ENCODE results near the gene TLK2. TPM values are rescaled to one million over a fixed set of nuclear protein-coding genes. Genes with fewer than 3 reads are reported as not detected.

TLK2 gene
- total RNA-seq, 4 donors from 2014 or later = 30.3 to 66.0 (median 38.7) TPM

DNA sequence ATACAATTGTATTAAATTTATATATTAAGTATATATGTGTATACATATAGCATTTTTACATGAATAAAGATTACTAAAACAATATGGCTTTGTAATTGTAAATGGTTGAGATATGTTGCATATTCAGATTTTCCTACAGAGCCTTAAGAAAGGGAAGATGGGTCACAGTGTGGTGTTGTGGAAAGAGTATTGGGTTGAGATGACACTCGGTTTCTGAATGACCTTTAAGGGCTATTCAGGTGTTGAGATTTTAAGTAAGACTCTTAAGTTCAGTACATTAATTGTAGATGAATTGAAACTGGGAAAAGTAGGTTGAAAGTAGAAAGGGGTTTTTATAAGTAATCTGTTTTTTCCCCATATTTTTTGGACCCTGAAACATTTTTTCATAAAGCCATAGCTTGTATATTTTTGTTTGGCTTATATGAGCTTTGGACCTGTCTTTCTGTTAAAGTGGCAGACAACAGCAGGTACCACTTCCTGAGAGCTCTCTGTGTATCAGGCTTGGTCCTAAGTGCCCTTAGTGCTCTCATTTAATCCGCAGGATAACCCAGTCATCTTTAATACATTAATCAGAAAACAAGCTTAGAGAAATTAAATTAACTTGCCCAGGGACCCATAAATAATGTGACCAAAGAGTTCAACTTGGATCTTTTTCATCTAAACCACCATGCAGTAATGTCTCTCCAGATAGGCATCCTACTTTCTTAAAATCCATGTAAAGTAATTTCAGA lies 100.3 kb downstream of the TLK2 start:
- H3K36me3 ChIP-seq = peaks cover 0 to 67% (median 8%) of the 10 kb centered on the region in 3 donors
- H3K27me3 ChIP-seq = no peaks in the 10 kb centered on the region
- no peak overlapping the region for H3K27ac ChIP-seq
- no peak for DNase-seq (ENCODE audit: low spot score in 2 of 2)
- no peak for TF ChIP-seq EP300 (IDR thresholded peaks at IDR 0.05)
- TF ChIP-seq, protein P1, sequence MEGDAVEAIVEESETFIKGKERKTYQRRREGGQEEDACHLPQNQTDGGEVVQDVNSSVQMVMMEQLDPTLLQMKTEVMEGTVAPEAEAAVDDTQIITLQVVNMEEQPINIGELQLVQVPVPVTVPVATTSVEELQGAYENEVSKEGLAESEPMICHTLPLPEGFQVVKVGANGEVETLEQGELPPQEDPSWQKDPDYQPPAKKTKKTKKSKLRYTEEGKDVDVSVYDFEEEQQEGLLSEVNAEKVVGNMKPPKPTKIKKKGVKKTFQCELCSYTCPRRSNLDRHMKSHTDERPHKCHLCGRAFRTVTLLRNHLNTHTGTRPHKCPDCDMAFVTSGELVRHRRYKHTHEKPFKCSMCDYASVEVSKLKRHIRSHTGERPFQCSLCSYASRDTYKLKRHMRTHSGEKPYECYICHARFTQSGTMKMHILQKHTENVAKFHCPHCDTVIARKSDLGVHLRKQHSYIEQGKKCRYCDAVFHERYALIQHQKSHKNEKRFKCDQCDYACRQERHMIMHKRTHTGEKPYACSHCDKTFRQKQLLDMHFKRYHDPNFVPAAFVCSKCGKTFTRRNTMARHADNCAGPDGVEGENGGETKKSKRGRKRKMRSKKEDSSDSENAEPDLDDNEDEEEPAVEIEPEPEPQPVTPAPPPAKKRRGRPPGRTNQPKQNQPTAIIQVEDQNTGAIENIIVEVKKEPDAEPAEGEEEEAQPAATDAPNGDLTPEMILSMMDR (IDR thresholded peaks at IDR 0.05) = no peak
- no peak for TF ChIP-seq POLR2A (IDR thresholded peaks at IDR 0.05)
- H3K9me3 ChIP-seq = no peaks in the 10 kb centered on the region
- no peaks in the 10 kb centered on the region for H3K4me1 ChIP-seq
- WGBS, 2 donors = 82 to 89% methylated on average over 2 of the region's 2 CpGs
- H3K4me3 ChIP-seq = no peak overlapping the region

GRCh38 chr17:62580947-62581346 lies 102.3 kb downstream of the TLK2 start:
- 86 to 91% methylated on average over 2 of the region's 2 CpGs for WGBS, 2 donors
- peaks cover 0 to 72% (median 3%) of the 10 kb centered on the region in 3 donors for H3K36me3 ChIP-seq
- H3K9me3 ChIP-seq = no peaks in the 10 kb centered on the region
- no peaks in the 10 kb centered on the region for H3K4me1 ChIP-seq
- H3K27ac ChIP-seq = no peak overlapping the region
- DNase-seq (ENCODE audit: low spot score in 2 of 2) = no peak
- H3K27me3 ChIP-seq = no peaks in the 10 kb centered on the region
- no peak overlapping the region for H3K4me3 ChIP-seq
- no peak for TF ChIP-seq POLR2A (IDR thresholded peaks at IDR 0.05)
- TF ChIP-seq, protein P1 (IDR thresholded peaks at IDR 0.05) = no peak
- no peak for TF ChIP-seq EP300 (IDR thresholded peaks at IDR 0.05)

- H3K4me3 ChIP-seq = no peak overlapping the region
- WGBS, 2 donors = 57 to 74% methylated on average over 1 of the region's 1 CpG
- no peak for TF ChIP-seq EP300 (IDR thresholded peaks at IDR 0.05)
- TF ChIP-seq, protein P1 (IDR thresholded peaks at IDR 0.05) = no peak
- no peak for TF ChIP-seq POLR2A (IDR thresholded peaks at IDR 0.05)
- H3K9me3 ChIP-seq = no peaks in the 10 kb centered on the region
- H3K27me3 ChIP-seq = no peaks in the 10 kb centered on the region
- no peak overlapping the region for H3K27ac ChIP-seq
- DNase-seq (ENCODE audit: low spot score in 2 of 2) = no peak
- H3K4me1 ChIP-seq = no peaks in the 10 kb centered on the region
- H3K36me3 ChIP-seq = peaks cover 0 to 72% (median 3%) of the 10 kb centered on the region in 3 donors
These were observed 103.1 kb downstream of the TLK2 start for GRCh38 chr17:62581764-62582163.

DNA sequence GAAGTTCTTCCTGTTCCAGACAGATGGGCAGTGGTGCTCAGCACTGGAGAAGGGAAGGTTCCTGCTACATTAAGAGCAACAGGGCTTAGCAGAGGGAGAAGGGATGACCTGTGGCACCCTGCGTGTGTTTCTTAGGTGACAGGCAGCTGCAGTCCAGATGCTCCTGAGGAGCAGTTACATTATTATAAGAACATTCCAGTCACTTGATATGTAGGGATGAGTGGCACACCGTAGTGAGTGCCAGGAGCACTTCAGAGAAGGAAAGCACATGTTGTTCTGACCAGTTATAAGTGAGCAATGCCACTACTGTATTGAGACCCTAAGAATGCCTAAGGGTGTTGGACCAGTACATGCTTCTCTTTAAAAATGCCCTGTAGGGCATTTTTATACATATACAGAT lies 108.9 kb downstream of the TLK2 start:
- H3K4me1 ChIP-seq = no peaks in the 10 kb centered on the region
- H3K27ac ChIP-seq = no peak overlapping the region
- WGBS, 2 donors = 87 to 98% methylated on average over 2 of the region's 2 CpGs
- peaks cover 0 to 85% (median 0%) of the 10 kb centered on the region in 3 donors for H3K36me3 ChIP-seq
- no peaks in the 10 kb centered on the region for H3K9me3 ChIP-seq
- no peaks in the 10 kb centered on the region for H3K27me3 ChIP-seq
- TF ChIP-seq, protein P1 (IDR thresholded peaks at IDR 0.05) = no peak
- TF ChIP-seq EP300 (IDR thresholded peaks at IDR 0.05) (no peak), POLR2A (IDR thresholded peaks at IDR 0.05) (no peak)
- DNase-seq (ENCODE audit: low spot score in 2 of 2) = no peak
- no peak overlapping the region for H3K4me3 ChIP-seq

DNA sequence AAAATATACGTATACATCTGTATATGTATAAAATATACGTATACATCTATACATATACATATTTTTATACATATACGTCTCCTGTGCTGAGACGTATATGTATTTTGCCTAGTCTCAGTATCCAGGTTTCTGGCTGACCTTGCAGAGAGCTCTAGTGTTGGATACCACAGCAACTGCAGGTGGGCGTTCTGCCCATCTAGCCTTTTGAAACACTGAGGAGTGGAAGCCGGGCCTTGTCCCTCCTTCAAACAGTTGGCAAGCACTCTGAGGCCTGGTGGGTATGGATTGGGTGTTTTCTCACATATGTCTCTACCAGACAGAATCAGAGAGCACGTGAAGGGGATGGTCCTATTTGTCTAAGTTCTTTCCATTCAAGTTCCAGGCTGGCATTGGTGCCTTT lies 109.5 kb downstream of the TLK2 start:
- TF ChIP-seq POLR2A (IDR thresholded peaks at IDR 0.05) (no peak), EP300 (IDR thresholded peaks at IDR 0.05) (no peak)
- Histone ChIP-seq H3K36me3 (peaks cover 0 to 85% (median 0%) of the 10 kb centered on the region in 3 donors), H3K27ac (no peak overlapping the region), H3K4me3 (no peak overlapping the region), H3K4me1 (no peaks in the 10 kb centered on the region), H3K27me3 (no peaks in the 10 kb centered on the region), H3K9me3 (no peaks in the 10 kb centered on the region)
- DNase-seq (ENCODE audit: low spot score in 2 of 2) = no peak
- 89 to 92% methylated on average over 7 of the region's 7 CpGs for WGBS, 2 donors
